Measurements from ENCODE around the gene BRINP3.

GRCh38 chr1:190095596-190095995 lies 382.1 kb downstream of the BRINP3 start:
- no peak for TF ChIP-seq EZH2phosphoT487 (IDR thresholded peaks at IDR 0.05; ENCODE audit: borderline replicate concordance, low read depth, low read length)
- no peak for TF ChIP-seq CTCF (conservative IDR thresholded peaks at IDR 0.05; ENCODE audit: low read length)

Measured in OCI-LY7 (cell line).